ENCODE results near the gene ERLEC1. TPM values are rescaled to one million over a fixed set of nuclear protein-coding genes. Genes with fewer than 3 reads are reported as not detected.

The ERLEC1 gene
- total RNA-seq, 1 experiment from 2014 or later: 21.6 TPM

GRCh38 chr2:53739032-53739431, 47.8 kb upstream of the ERLEC1 start:
- no peaks in the 10 kb centered on the region for H3K27me3 ChIP-seq (ENCODE audit: insufficient read depth, low read length)
- H3K4me3 Mint-ChIP-seq: no peak overlapping the region
- no peak overlapping the region for H4K91ac ChIP-seq (ENCODE audit: insufficient read length, low read depth, low read length)
- H3K4ac ChIP-seq (ENCODE audit: low read depth, low read length): no peak overlapping the region
- no peaks in the 10 kb centered on the region for H3K23me2 ChIP-seq (ENCODE audit: insufficient read length, low read depth, low read length, poor library complexity, severe bottlenecking)
- no peak overlapping the region for H3K9ac ChIP-seq (ENCODE audit: extremely low read depth, insufficient read length, low read length)
- H3K9me3 ChIP-seq (ENCODE audit: control insufficient read depth, low read depth, low read length): no peaks in the 10 kb centered on the region
- peak overlapping the region in 1 of 3 experiments; percentile 7; a peak in 1 of 7 replicates for H3K27ac Mint-ChIP-seq
- H2BK5ac ChIP-seq (ENCODE audit: insufficient read length, low read length): no peak overlapping the region
- H2BK15ac ChIP-seq (ENCODE audit: low read depth, low read length): no peak overlapping the region
- H4K5ac ChIP-seq (ENCODE audit: insufficient read length, low read depth, low read length): no peak overlapping the region
- no peaks in the 10 kb centered on the region for H3K79me2 ChIP-seq (ENCODE audit: insufficient read depth, low read length)
- H3K4me1 Mint-ChIP-seq: no peaks in the 10 kb centered on the region
- H3K79me1 ChIP-seq (ENCODE audit: insufficient read depth, low read depth, low read length, poor library complexity, severe bottlenecking): no peaks in the 10 kb centered on the region
- H3K9me3 Mint-ChIP-seq: 0 out of 5 replicates have a peak, but pooled peaks cover 0 to 2% of the 10 kb centered on the region in 2 experiments
- H3K27me3 Mint-ChIP-seq (ENCODE audit: low read depth): no peaks in the 10 kb centered on the region
- no peak overlapping the region for H3K27ac ChIP-seq (ENCODE audit: insufficient read length, low read depth, low read length)
- H3K23ac ChIP-seq (ENCODE audit: insufficient read length, low read depth, low read length): no peak overlapping the region
- DNase-seq: no peak
- WGBS (ENCODE audit: extremely low coverage, insufficient read length, low lambda C conversion rate): no CpG with 5 or more reads among the region's 1 CpG
- no peak overlapping the region for H4K8ac ChIP-seq (replicated peaks; ENCODE audit: insufficient read length, low read depth, low read length)
- H3K18ac ChIP-seq (ENCODE audit: insufficient read length, low read depth, low read length): no peak overlapping the region
- H3T11ph ChIP-seq (ENCODE audit: low read length): no peak overlapping the region
- H3K4me2 ChIP-seq (ENCODE audit: insufficient read depth, insufficient read length, low read length): no peak overlapping the region
- H3K36me3 Mint-ChIP-seq (ENCODE audit: insufficient read depth in 1 of 3, low read depth in 3 of 3): peaks cover 13 to 23% (median 18%) of the 10 kb centered on the region in 3 experiments; a peak in 6 of 7 replicates
- TF ChIP-seq CTCF (conservative IDR thresholded peaks at IDR 0.05): no peak
- no peak overlapping the region for H2AK5ac ChIP-seq (ENCODE audit: insufficient read length, low read length)
- H2BK12ac ChIP-seq (ENCODE audit: insufficient read length, low read depth, low read length): no peak overlapping the region
- H3K56ac ChIP-seq (ENCODE audit: insufficient read length, low read depth, low read length): no peak overlapping the region
- H4K20me1 ChIP-seq (ENCODE audit: control insufficient read depth, insufficient read depth, insufficient read length): no peaks in the 10 kb centered on the region
- no peaks in the 10 kb centered on the region for H3K4me1 ChIP-seq (ENCODE audit: insufficient read depth, low read length)
- no peak overlapping the region for H3K14ac ChIP-seq (ENCODE audit: insufficient read depth, low read length)
- no peak overlapping the region for H2AFZ ChIP-seq (ENCODE audit: low read length)
- no peak overlapping the region for H2BK120ac ChIP-seq (ENCODE audit: low read depth, low read length, poor library complexity, severe bottlenecking)
- H2BK20ac ChIP-seq (ENCODE audit: low read depth, low read length, poor library complexity, severe bottlenecking): no peak overlapping the region
